Calu3 (cell line): ENCODE results near the gene HS3ST5. TPM values are rescaled to one million over a fixed set of nuclear protein-coding genes. Genes with fewer than 3 reads are reported as not detected.

Source experiments
- BruUV-seq: library from RNA; stranded (reverse); fragments of 400-500 nt; replicated peaks from 2 replicates; lab custom pipeline; 2021; lab: Mats Ljungman, UMichigan
- CTCF ChIA-PET: fragments of 300-600 bp; sonication (Branson Sonifier 250); formaldehyde crosslinking; loops from one replicate; lab custom pipeline; 2022; ENCODE audit warnings: antibody characterized with exemption; lab: Charles Lee
- DNase-seq: peaks from one replicate; pipeline ENCODE4 v3.0.0; 2022
- H3K27ac Mint-ChIP-seq: one replicate; pipeline ENCODE4 v1.8.0; 2022; ENCODE audit warnings: mixed read lengths; ENCODE audit not compliant: unreplicated experiment
- H3K27me3 Mint-ChIP-seq: one replicate; pipeline ENCODE4 v1.8.0; 2022; ENCODE audit warnings: mixed read lengths; ENCODE audit not compliant: unreplicated experiment
- H3K36me3 Mint-ChIP-seq: one replicate; pipeline ENCODE4 v1.8.0; 2022; ENCODE audit warnings: mild to moderate bottlenecking, moderate library complexity, mixed read lengths; ENCODE audit not compliant: insufficient read depth, unreplicated experiment
- H3K4me1 Mint-ChIP-seq: one replicate; pipeline ENCODE4 v1.8.0; 2022; ENCODE audit warnings: mild to moderate bottlenecking, low read depth, mixed read lengths; ENCODE audit not compliant: unreplicated experiment
- H3K4me3 Mint-ChIP-seq: one replicate; pipeline ENCODE4 v1.8.0; 2022; ENCODE audit warnings: mild to moderate bottlenecking, low read depth, moderate library complexity, mixed read lengths; ENCODE audit not compliant: unreplicated experiment
- H3K9me3 Mint-ChIP-seq: one replicate; pipeline ENCODE4 v1.8.0; 2022; ENCODE audit warnings: low read depth, mixed read lengths; ENCODE audit not compliant: unreplicated experiment
- intact Hi-C: fragments of 100-400 bp; cut with micrococcal nuclease; formaldehyde crosslinking; loops from one replicate; pipeline ENCODE4 v1.10.0; 2022; ENCODE audit not compliant: unreplicated experiment
- total RNA-seq: library from RNA; stranded (reverse); gene quantifications from 2 replicates; pipeline ENCODE4 v1.2.3, GENCODE V29; 2022
- TF ChIP-seq, protein P1 (sequence below): fragments of 200-600 bp; IDR thresholded peaks from one replicate; pipeline ENCODE4 v1.8.0; 2022; ENCODE audit warnings: antibody characterized with exemption; ENCODE audit not compliant: unreplicated experiment

Gene HS3ST5
- total RNA-seq, 1 experiment from 2014 or later: 0.40 TPM

DNA sequence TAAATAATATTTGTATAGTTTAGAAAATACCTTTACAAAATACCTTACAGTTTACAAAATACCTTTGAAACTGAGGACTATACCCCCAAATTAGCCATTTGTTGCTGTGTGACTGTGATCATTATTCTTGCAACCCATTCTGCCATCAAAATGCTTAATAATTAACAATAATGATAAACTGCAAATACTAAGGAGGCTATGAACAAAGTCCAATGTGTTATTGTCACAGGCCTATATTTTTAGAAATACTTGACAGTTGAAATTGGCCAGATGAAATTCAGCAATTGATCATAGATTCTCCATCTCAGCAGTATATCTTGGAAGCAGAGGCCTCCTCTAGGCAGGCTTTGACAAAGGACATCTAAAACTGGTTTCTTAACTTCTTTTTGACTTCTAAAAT, 178.6 kb downstream of the HS3ST5 start:
- no peaks in the 10 kb centered on the region for H3K36me3 Mint-ChIP-seq
- CTCF ChIA-PET: no interaction called here
- no peaks in the 10 kb centered on the region for H3K27me3 Mint-ChIP-seq
- no peak overlapping the region for H3K27ac Mint-ChIP-seq
- intact Hi-C loops: no loop called here
- TF ChIP-seq, protein P1, sequence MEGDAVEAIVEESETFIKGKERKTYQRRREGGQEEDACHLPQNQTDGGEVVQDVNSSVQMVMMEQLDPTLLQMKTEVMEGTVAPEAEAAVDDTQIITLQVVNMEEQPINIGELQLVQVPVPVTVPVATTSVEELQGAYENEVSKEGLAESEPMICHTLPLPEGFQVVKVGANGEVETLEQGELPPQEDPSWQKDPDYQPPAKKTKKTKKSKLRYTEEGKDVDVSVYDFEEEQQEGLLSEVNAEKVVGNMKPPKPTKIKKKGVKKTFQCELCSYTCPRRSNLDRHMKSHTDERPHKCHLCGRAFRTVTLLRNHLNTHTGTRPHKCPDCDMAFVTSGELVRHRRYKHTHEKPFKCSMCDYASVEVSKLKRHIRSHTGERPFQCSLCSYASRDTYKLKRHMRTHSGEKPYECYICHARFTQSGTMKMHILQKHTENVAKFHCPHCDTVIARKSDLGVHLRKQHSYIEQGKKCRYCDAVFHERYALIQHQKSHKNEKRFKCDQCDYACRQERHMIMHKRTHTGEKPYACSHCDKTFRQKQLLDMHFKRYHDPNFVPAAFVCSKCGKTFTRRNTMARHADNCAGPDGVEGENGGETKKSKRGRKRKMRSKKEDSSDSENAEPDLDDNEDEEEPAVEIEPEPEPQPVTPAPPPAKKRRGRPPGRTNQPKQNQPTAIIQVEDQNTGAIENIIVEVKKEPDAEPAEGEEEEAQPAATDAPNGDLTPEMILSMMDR: no peak
- no TSS peak for BruUV-seq
- no peaks in the 10 kb centered on the region for H3K9me3 Mint-ChIP-seq
- no peak for DNase-seq
- no peak overlapping the region for H3K4me3 Mint-ChIP-seq
- H3K4me1 Mint-ChIP-seq: peaks cover 9% of the 10 kb centered on the region

DNA sequence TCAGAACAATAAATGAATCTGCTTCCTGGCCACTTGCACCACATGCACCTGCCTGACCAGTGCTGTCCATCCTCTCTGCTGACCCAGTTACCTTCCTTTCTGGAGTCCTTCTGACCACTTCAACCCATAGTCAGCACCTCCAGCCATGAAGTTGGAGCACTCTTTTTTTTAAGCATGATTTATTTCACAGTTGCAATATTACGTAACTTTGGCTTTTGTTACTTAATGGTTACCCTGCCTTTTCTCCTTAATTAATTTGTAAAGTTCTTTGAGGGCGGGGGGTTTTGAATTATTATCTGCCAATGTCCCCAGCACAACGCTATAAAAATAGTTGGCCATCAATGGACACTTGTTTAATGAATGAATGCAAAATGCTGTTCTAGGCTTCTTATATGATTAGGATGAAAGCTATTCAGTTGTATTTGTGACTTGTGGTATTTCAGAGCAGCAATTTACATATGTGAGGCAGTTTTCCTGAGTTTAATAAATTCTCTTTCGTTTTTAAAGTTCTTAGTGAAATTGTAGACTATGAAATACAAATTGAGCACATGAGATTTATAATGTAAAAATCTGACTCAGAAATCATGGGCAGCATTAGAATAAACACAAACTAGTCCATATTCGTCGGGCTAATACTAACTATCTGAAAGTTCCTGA, 180.0 kb downstream of the HS3ST5 start:
- BruUV-seq: no TSS peak
- H3K27ac Mint-ChIP-seq: no peak overlapping the region
- H3K27me3 Mint-ChIP-seq: no peaks in the 10 kb centered on the region
- H3K36me3 Mint-ChIP-seq: no peaks in the 10 kb centered on the region
- TF ChIP-seq, protein P1: no peak
- H3K4me1 Mint-ChIP-seq: peaks cover 7% of the 10 kb centered on the region
- CTCF ChIA-PET: no interaction called here
- intact Hi-C loops: no loop called here
- no peak for DNase-seq
- H3K9me3 Mint-ChIP-seq: no peaks in the 10 kb centered on the region
- H3K4me3 Mint-ChIP-seq: no peak overlapping the region

DNA sequence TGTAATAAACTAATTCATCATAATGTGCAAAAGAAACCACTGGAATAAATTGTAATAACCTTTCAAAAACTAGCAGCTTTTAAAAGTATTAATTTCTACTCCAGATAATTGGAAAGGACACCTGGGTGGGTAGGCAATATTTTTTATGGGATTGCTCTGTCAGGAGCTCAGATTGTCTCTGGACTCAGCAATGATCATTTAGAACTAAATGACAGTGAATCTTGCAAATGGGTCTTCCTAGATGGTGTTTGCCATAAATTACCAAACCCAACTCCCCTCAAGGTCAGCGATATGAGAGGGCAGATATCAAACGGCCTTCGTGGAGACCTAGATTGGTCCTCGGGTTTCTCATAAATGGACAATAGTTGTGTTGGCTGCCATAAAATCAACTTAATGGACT, 181.9 kb downstream of the HS3ST5 start:
- no peak for DNase-seq
- CTCF ChIA-PET: no interaction called here
- BruUV-seq: no TSS peak
- H3K27ac Mint-ChIP-seq: no peak overlapping the region
- TF ChIP-seq, protein P1: no peak
- intact Hi-C loops: no loop called here
- H3K4me3 Mint-ChIP-seq: no peak overlapping the region
- no peaks in the 10 kb centered on the region for H3K36me3 Mint-ChIP-seq
- H3K4me1 Mint-ChIP-seq: no peaks in the 10 kb centered on the region
- H3K27me3 Mint-ChIP-seq: no peaks in the 10 kb centered on the region
- H3K9me3 Mint-ChIP-seq: no peaks in the 10 kb centered on the region

DNA sequence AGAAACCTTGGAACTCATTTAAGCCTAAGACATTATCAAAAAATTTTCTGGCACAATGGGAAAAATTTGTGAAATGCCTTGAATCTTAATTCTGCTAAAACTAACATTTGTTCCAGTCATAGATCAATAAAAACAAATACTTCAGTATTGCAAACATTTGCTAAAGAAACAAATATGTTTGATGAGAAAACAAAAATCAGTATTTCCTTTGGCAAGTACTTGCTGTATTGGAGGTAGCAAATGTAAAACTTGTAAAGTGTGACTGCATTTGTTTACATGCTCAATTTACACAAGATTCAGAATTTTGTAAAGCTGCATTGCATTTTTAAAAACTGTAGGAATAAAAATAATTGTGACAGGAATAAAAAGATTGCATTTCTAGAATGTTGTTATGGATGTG, 183.1 kb downstream of the HS3ST5 start:
- DNase-seq: no peak
- Mint-ChIP-seq H3K4me1 (no peaks in the 10 kb centered on the region), H3K4me3 (no peak overlapping the region), H3K9me3 (no peaks in the 10 kb centered on the region), H3K27ac (no peak overlapping the region), H3K27me3 (no peaks in the 10 kb centered on the region), H3K36me3 (no peaks in the 10 kb centered on the region)
- TF ChIP-seq, protein P1: no peak
- intact Hi-C loops: no loop called here
- CTCF ChIA-PET: no interaction called here
- BruUV-seq: no TSS peak
